Measurements from ENCODE around the gene TSPAN4. TPM values are rescaled to one million over a fixed set of nuclear protein-coding genes. Genes with fewer than 3 reads are reported as not detected.

TSPAN4 gene
- total and polyA plus RNA-seq, 4 donors = 16.5 to 38.1 (median 30.4) TPM

DNA sequence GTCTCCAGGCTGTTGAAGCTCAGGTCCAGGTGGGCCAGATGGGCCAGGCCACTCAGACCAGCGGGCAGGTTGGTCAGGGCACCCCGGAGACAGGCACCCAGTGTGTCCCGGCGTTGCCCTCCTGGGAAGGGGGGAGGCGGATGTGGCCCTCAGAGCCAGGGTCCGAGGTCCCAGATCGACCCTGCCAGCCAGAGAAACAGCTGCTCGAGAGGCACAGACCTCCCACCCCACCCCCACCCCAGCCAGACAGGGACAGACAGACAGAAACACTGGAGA is 39.2 kb upstream of the TSPAN4 start:
- Histone ChIP-seq H3K4me1 (ENCODE audit: control insufficient read depth in 4 of 4, insufficient read depth in 4 of 4, low read length in 3 of 4) (peaks cover 8 to 17% (median 15%) of the 10 kb centered on the region in 4 donors), H3K36me3 (ENCODE audit: control insufficient read depth in 4 of 4, insufficient read depth in 3 of 4, low read depth in 1 of 4, low read length in 3 of 4) (peaks cover 0 to 5% (median 1%) of the 10 kb centered on the region in 4 donors), H3K27me3 (ENCODE audit: control insufficient read depth in 4 of 4, insufficient read depth in 4 of 4, low read length in 3 of 4) (no peaks in the 10 kb centered on the region), H3K4me3 (ENCODE audit: low read depth in 1 of 3, low read length in 3 of 3) (no peak overlapping the region), H3K9ac (ENCODE audit: low read depth in 1 of 2, low read length in 2 of 2) (no peak overlapping the region), H3K27ac (ENCODE audit: low read depth in 1 of 2, low read length in 2 of 2) (no peak overlapping the region), H3K9me3 (ENCODE audit: control insufficient read depth in 4 of 4, low read length in 3 of 4) (no peaks in the 10 kb centered on the region)
- no peak for DNase-seq (ENCODE audit: low spot score)
- TF ChIP-seq, protein P1, sequence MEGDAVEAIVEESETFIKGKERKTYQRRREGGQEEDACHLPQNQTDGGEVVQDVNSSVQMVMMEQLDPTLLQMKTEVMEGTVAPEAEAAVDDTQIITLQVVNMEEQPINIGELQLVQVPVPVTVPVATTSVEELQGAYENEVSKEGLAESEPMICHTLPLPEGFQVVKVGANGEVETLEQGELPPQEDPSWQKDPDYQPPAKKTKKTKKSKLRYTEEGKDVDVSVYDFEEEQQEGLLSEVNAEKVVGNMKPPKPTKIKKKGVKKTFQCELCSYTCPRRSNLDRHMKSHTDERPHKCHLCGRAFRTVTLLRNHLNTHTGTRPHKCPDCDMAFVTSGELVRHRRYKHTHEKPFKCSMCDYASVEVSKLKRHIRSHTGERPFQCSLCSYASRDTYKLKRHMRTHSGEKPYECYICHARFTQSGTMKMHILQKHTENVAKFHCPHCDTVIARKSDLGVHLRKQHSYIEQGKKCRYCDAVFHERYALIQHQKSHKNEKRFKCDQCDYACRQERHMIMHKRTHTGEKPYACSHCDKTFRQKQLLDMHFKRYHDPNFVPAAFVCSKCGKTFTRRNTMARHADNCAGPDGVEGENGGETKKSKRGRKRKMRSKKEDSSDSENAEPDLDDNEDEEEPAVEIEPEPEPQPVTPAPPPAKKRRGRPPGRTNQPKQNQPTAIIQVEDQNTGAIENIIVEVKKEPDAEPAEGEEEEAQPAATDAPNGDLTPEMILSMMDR (IDR thresholded peaks at IDR 0.05; ENCODE audit: low read depth, low read length, missing input control) = no peak
- TF ChIP-seq, protein P2, sequence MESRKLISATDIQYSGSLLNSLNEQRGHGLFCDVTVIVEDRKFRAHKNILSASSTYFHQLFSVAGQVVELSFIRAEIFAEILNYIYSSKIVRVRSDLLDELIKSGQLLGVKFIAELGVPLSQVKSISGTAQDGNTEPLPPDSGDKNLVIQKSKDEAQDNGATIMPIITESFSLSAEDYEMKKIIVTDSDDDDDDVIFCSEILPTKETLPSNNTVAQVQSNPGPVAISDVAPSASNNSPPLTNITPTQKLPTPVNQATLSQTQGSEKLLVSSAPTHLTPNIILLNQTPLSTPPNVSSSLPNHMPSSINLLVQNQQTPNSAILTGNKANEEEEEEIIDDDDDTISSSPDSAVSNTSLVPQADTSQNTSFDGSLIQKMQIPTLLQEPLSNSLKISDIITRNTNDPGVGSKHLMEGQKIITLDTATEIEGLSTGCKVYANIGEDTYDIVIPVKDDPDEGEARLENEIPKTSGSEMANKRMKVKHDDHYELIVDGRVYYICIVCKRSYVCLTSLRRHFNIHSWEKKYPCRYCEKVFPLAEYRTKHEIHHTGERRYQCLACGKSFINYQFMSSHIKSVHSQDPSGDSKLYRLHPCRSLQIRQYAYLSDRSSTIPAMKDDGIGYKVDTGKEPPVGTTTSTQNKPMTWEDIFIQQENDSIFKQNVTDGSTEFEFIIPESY (IDR thresholded peaks at IDR 0.05) = no peak
- WGBS = 92% methylated on average over 8 of the region's 8 CpGs

DNA sequence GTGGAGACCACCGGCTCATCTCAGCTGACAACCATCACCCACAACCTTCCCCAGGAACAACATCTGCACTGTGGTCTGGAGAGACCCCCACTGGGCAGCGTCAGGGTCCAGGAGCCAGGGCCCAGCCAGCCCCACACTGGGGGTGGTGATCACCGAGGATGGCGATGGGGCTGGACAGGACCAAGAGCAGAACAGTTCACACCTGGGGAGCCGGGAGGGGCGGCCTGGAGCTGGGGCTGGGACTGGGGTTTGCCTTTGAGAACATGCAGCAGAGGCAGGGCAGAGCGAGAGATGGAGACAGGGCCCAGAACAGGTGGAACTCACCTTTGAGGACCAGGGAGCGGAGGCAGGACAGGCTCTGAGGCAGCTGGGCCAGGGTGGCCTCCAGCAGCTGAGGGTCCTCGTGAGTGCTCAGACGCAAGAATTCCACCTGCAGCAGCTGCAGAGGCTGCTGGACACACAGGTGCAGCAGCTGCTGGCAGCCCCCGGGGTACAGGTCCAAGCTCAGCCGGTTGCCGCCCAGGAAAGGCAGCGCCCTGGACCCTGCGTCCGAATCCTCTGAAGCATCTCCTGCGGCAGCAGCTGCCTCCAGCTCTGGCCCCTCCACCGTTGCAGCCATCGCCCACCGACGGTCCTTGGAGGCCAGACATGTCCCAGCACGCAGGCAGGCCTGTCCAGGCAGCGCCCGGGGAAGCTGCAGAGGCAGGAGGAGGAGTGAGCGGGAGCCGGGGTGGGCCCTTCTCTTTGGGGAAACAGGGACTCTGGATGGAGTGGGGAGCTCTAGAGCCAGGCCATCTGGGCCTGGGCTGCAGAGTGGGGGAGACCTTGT is 38.7 kb upstream of the TSPAN4 start:
- 72% methylated on average over 26 of the region's 26 CpGs for WGBS
- peaks cover 12 to 20% (median 17%) of the 10 kb centered on the region in 4 donors for H3K4me1 ChIP-seq (ENCODE audit: control insufficient read depth in 4 of 4, insufficient read depth in 4 of 4, low read length in 3 of 4)
- H3K9ac ChIP-seq (ENCODE audit: low read depth in 1 of 2, low read length in 2 of 2) = no peak overlapping the region

DNA sequence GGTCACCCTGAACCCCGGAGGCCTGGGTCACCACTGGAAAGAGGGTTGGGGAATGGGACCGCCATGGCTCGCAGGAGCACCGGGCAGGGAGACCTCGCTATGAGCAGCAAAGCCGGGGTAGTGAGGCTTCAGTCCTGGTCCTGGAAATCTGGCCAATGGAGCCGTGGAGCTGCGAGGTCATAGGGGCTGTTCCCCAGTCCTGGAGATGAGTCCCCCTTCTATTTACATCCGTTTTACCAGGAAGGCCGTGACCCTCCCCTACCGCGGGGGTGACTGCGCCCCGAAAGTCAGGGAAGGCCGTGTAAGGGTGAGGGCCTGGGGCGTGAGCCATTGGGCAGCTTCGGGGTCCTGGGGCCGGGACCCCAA is 38.1 kb upstream of the TSPAN4 start:
- Histone ChIP-seq H3K27ac (ENCODE audit: low read depth in 1 of 2, low read length in 2 of 2) (peak overlapping the region; percentile 17 to 87), H3K27me3 (ENCODE audit: control insufficient read depth in 4 of 4, insufficient read depth in 4 of 4, low read length in 3 of 4) (no peaks in the 10 kb centered on the region), H3K9ac (ENCODE audit: low read depth in 1 of 2, low read length in 2 of 2) (peak overlapping the region in 1 of 2 donors; percentile 28), H3K9me3 (ENCODE audit: control insufficient read depth in 4 of 4, low read length in 3 of 4) (no peaks in the 10 kb centered on the region), H3K4me1 (ENCODE audit: control insufficient read depth in 4 of 4, insufficient read depth in 4 of 4, low read length in 3 of 4) (peaks cover 12 to 22% (median 17%) of the 10 kb centered on the region in 4 donors), H3K36me3 (ENCODE audit: control insufficient read depth in 4 of 4, insufficient read depth in 3 of 4, low read depth in 1 of 4, low read length in 3 of 4) (peaks cover 0 to 5% (median 0%) of the 10 kb centered on the region in 4 donors), H3K4me3 (ENCODE audit: low read depth in 1 of 3, low read length in 3 of 3) (peak overlapping the region; percentile 29 to 63 (median 29))
- no peak for DNase-seq (ENCODE audit: low spot score)
- 16% methylated on average over 18 of the region's 18 CpGs for WGBS
- TF ChIP-seq FOXA1 (IDR thresholded peaks at IDR 0.05) (no peak), YY1 (IDR thresholded peaks at IDR 0.05) (no peak), RAD21 (IDR thresholded peaks at IDR 0.05) (no peak), RXRA (IDR thresholded peaks at IDR 0.05) (no peak), JUND (IDR thresholded peaks at IDR 0.05) (no peak), HNF4G (IDR thresholded peaks at IDR 0.05) (no peak), EGR1 (IDR thresholded peaks at IDR 0.05; ENCODE audit: low read depth in 2 of 2) (no peak), NR2F2 (IDR thresholded peaks at IDR 0.05) (no peak), FOXA2 (IDR thresholded peaks at IDR 0.05) (no peak)
- TF ChIP-seq, protein P3, sequence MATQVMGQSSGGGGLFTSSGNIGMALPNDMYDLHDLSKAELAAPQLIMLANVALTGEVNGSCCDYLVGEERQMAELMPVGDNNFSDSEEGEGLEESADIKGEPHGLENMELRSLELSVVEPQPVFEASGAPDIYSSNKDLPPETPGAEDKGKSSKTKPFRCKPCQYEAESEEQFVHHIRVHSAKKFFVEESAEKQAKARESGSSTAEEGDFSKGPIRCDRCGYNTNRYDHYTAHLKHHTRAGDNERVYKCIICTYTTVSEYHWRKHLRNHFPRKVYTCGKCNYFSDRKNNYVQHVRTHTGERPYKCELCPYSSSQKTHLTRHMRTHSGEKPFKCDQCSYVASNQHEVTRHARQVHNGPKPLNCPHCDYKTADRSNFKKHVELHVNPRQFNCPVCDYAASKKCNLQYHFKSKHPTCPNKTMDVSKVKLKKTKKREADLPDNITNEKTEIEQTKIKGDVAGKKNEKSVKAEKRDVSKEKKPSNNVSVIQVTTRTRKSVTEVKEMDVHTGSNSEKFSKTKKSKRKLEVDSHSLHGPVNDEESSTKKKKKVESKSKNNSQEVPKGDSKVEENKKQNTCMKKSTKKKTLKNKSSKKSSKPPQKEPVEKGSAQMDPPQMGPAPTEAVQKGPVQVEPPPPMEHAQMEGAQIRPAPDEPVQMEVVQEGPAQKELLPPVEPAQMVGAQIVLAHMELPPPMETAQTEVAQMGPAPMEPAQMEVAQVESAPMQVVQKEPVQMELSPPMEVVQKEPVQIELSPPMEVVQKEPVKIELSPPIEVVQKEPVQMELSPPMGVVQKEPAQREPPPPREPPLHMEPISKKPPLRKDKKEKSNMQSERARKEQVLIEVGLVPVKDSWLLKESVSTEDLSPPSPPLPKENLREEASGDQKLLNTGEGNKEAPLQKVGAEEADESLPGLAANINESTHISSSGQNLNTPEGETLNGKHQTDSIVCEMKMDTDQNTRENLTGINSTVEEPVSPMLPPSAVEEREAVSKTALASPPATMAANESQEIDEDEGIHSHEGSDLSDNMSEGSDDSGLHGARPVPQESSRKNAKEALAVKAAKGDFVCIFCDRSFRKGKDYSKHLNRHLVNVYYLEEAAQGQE (IDR thresholded peaks at IDR 0.05) = no peak
- TF ChIP-seq, protein P4, sequence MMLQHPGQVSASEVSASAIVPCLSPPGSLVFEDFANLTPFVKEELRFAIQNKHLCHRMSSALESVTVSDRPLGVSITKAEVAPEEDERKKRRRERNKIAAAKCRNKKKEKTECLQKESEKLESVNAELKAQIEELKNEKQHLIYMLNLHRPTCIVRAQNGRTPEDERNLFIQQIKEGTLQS (IDR thresholded peaks at IDR 0.05) = no peak
- TF ChIP-seq, protein P1 (IDR thresholded peaks at IDR 0.05; ENCODE audit: low read depth, low read length, missing input control) = no peak
- TF ChIP-seq, protein P2 (IDR thresholded peaks at IDR 0.05) = no peak

More for the DNA sequence above, 38.7 kb upstream of the TSPAN4 start:
- Histone ChIP-seq H3K4me3 (ENCODE audit: low read depth in 1 of 3, low read length in 3 of 3) (no peak overlapping the region), H3K27ac (ENCODE audit: low read depth in 1 of 2, low read length in 2 of 2) (no peak overlapping the region), H3K9me3 (ENCODE audit: control insufficient read depth in 4 of 4, low read length in 3 of 4) (no peaks in the 10 kb centered on the region), H3K36me3 (ENCODE audit: control insufficient read depth in 4 of 4, insufficient read depth in 3 of 4, low read depth in 1 of 4, low read length in 3 of 4) (peaks cover 0 to 5% (median 1%) of the 10 kb centered on the region in 4 donors), H3K27me3 (ENCODE audit: control insufficient read depth in 4 of 4, insufficient read depth in 4 of 4, low read length in 3 of 4) (no peaks in the 10 kb centered on the region)
- no peak for DNase-seq (ENCODE audit: low spot score)
- TF ChIP-seq, protein P5, sequence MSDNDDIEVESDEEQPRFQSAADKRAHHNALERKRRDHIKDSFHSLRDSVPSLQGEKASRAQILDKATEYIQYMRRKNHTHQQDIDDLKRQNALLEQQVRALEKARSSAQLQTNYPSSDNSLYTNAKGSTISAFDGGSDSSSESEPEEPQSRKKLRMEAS (IDR thresholded peaks at IDR 0.05) = no peak
- no peak for TF ChIP-seq JUND (IDR thresholded peaks at IDR 0.05)
